SIG-M5 treated with dmso at 0.1 percent for 504 hours (cell line): ENCODE data around the gene C19orf38.
A peak's percentile ranks its signal among the peaks of the same experiment; 100 is the strongest.
"Not testable (repeated sequence)": the region's sequence is repeated elsewhere in the genome, so short reads cannot be mapped to it uniquely, and the experiment has no call there.

Source experiments
- DNase-seq: peaks from one replicate; lab custom pipeline; 2025; ENCODE audit not compliant: unreplicated experiment; lab: John Stamatoyannopoulos, UW

The C19orf38 gene

DNA sequence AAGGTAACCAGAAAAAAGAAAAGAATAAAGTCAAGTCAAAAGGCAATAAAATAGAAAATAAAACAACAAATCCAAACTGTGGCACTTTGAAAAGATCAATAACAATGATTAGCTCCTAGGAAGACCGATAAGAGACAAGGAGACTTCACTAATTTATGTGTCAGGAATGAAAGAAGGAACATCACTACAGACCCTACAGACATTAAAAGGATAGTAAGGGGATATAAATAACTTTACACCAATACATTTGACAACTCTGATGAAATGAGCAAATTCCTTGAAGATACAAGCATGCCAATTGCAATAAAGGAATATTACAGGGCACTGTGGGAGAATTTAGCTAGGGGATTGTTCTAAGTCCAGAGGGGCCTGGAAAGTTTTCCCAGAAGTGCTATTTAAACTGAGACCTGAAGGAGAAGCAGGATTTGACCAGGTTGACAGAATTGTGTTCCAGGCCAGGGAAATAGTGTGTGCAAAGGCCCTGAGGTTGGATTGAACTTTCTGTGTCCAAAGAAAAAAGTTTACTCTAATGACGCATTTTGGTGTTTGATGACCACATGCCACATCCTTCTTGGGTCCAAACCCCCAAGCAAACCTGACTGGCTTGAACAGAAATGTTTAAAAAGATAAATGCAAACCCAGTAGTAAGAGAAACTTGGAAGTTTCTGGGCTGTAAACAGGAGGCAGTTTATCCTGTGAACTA, 1.6 kb upstream of the C19orf38 start:
- DNase-seq, result no peak

DNA sequence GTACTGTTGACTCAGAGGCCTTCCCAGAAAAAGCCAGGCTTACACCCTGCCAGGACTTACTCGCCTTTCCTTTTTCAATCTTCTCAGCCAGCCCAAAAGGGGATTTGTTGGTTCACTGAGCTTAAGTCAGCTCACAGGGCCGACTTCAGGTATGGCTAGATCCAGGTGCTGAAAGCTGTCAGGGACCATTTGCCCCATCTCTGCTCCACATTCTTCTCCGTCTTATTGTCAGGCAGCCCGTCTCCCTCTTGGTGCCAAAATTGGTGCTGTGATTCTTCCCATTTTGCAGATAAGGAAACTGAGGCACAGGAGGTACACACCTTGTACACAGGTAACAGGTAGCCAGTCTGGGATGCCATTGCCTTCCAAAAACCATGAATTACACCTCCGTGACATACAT, 2.4 kb downstream of the C19orf38 start:
- no peak for DNase-seq

DNA sequence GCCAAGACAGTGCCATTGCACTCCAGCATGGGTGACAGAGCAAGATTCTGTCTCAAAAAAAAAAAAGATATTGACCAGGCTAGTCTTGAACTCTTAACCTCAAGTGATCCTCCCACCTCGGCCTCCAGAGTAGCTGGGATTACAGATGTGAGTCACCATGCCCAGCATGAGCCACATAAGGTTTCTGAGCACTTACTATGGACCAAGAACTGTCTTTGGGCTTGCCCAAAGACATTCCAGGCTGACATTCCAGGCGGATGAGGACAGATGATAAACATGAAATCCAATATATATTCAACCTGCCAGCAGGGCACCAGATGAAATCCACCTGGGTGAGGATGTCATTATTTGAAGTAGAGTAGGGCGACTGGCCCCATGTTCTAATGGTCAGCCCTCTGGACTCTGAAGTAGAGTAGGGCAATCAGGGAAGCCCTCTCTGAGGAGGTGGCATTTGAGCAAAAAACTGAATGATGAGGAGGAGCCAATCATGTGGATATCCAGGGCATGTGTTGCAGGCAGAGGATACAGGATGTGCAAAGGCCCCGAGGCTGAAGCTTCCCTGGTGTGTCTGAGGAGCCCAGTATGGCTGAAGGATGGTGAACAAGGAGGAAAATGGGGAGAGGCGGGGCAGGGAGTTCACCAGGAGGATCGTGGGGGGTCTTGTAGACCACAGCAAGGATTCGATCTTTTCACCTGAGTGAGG, 4.0 kb downstream of the C19orf38 start:
- DNase-seq, result no peak

DNA sequence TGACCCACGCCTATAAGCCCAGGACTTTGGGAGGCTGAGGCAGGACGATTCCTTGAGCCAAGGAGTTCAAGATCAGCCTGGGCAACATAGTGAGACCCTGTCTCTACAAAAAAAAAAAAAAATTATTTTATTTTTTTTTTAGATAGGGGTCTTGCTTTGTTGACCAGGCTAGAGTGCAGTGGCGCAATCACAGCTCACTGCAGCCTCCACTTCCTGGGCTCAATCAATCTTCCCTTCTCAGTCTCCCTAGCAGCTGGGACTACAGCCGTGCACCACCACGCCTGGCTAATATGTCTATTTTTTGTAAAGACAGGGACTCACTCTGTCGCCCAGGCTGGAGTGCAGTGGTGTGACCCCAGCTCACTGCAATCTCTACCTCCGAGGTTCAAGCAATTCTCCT, 4.7 kb downstream of the C19orf38 start:
- DNase-seq, result no peak

DNA sequence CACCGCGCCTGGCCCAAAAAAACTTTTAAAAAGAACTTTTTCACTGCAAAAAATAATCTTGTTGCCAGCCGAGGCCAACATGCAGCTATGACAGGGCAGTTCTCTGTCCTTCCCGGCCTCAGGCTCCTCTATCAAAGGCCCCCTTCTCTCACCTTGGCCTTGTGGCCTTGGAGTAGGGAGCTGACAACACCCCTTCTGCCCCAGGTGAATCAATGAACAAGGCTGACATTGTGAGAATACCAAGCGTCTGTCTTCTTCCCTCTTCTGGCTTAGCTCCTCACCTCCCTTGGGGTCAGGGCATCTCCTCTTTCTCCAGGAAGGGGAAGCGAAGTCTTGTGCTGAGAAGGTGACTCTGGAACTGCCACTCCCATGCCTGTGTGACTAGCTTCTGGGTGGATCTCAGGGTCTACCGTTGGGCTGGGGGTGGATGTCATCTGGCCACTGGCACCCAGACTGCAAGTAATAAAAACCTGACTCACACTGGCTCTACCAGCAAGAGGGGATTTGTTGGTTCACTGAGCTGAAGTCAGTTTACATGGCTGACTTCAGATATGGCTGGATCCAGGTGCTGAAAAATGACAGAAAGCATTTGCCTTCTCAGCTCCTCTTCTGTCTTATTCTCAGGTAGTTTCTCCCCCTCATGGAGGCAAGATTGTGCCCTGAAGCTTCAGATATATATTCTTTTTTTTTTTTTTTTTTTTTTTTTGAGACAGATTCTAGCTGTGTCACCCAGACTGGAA, 6.3 kb downstream of the C19orf38 start:
- no peak for DNase-seq

DNA sequence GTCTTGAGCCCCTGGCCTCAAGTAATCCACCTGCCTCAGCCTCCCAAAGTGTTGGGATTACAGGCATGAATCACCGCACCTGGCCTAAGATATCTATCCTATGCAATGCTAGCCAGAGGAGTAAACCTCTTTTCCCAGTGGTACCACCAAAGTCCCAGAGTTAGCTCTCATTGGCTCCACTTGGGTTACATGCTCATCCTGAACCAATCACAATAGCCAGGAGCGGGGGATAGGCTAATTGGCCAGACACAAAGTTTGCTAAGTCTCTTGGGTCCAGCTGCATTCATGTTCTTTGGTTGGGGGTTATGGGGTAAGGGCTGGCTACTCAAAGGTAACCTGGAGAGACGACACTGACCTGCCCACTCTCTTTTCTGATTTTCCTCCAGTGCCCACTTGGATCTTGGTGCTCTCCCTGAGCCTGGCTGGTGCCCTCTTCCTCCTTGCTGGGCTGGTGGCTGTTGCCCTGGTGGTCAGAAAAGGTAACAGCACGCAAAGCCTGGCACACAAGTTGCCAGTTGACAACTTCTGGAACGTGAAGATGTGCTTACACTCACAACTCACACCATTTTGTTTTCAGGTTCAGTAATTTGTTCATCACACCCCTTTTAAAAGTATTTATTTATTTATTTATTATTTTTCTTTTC, 7.8 kb downstream of the C19orf38 start:
- peak; percentile 31 for DNase-seq

DNA sequence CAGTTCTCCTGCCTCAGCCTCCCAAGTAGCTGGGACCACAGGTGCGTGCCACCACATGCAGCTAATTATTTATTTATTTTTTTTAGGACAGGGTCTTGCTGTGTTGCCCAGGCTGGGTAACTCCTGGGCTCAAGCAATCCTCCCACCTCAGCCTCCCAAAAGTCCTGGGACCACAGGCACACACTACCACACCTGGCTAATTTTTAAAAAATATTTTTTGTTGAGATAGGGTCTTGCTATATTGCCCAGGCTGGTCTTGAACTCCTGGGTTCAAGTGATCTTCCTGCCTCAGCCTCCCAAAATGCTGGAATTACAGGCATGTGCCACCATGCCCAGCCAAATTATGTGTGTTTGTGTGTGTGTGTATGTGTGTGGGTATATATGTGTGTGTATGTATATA, 8.7 kb downstream of the C19orf38 start:
- DNase-seq, result not testable (repeated sequence)

DNA sequence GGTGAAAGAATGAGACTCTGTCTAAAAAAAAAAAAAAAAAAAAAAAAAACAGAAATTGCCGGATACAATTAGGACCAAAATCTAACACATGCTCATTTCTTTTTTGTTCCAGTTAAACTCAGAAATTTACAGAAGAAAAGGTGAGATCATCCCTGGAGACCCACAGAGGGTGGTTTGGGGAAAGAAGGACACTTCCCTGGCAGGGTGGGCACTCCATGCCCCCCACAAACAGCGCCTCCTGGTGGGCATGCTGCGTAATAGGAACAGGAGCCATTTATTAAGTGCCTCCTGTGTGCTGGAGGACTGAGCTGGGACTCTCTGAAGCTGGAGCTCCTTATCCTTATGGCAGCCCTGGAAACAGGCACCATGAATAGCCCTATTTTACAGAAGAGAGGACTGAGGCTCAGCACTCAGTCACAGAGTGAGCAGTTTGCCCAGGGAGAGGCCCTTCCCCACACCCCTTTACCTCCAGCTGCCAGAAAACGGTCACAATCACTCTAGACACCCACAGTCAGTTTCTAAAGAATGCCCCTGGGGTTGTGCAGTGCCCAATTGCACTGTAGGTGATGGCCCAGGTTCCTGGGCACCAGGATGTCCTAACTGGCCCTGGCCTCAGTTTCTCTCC, 10.1 kb downstream of the C19orf38 start:
- DNase-seq, result no peak

DNA sequence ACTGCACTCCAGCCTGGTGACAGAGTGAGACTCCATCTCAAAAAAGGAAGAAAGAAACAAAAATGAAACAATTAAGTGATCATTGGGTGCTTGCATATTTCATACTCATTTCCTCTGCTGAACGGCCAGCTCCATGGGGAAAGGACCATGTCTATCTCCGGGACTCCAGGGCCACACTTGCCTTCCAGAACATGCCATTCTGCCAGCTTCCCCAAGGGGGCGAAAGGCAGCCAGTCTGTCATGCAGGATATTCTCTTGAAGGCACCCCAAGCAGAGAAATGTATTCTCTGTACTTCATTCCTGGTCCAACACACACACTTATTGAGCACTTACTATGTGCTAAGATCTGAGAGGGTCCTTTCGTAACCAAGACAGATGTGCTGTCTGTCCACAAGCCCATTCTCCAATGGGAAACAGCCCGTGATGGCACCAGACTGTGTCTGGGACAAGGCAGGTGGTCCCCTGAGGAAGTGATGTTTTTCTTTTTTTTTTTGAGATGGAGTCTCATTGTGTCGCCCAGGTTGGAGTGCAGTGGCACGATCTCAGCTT, 13.0 kb downstream of the C19orf38 start:
- peak; percentile 50 for DNase-seq

DNA sequence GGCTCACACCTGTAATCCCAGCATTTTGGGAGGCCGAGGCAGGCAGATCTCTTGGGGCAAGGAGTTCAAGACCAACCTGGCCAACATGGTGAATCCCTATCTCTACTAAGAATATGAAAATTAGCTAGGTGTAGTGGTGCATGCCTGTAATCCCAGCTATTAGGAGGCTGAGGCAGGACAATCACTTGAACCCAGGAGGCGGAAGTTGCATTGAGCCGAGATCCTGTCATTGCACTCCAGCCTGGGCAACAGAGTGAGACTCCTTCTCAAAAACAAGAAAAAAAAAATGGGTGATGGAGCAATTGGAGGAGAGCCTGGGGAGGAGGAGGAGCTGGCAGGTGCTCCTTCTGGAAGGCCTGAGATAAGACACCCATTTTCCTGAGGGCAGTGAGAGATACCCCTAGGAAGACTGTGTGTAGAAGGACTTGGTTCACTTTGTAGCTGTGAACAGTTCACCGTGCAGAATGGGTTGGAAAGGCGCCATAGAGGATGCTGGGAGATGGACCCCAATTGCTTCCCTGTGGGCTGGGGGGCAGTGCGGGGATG, 14.4 kb downstream of the C19orf38 start:
- no peak for DNase-seq

DNA sequence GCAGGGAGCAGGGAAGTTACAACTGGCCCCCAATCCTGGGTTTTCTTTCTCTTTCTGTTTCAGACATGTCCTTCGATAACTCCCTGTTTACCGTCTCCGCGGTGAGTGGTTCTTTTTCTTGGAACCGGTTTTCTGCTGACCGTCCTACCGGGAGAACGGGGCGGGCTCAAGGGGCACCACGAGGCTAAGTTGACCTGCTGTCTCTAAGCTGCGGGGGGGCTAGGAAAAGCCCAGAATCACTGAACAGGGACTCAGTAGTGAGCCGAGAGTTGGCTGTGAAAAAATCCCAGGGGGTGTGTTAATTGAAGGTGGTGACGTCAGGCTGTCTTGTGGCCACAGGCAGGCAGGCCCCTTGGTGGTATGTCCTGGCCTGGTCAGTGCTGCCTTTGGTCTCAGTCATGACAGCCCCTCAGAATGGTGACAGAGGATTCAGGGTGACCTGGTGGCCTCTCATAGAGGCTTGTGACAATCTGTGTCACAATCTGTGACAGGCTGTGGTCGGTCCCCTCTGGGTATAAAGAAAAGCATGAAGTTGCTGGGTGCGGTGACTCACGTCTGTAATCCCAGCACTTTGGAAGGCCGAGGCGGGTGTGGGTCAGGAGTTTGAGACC, 15.0 kb downstream of the C19orf38 start:
- peak; percentile 19 for DNase-seq

DNA sequence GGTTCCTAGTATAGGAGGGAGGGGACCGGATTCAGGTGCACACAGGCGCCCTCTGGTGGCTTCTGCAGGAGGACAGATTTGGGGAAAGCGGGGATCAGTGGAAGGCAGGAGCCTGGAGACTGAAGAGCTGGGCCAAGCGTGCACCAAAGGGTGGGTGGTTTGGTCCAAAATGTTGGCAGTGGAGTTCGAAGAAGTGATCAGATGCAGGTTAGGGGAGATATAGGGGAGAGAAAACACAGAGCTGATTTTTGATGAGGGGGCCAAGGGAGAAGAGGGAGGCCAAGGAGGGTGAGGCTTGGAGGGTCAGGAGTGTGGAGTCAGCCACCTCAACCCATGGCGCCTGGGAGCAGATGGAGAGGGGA, 16.3 kb downstream of the C19orf38 start:
- peak; percentile 81 for DNase-seq

DNA sequence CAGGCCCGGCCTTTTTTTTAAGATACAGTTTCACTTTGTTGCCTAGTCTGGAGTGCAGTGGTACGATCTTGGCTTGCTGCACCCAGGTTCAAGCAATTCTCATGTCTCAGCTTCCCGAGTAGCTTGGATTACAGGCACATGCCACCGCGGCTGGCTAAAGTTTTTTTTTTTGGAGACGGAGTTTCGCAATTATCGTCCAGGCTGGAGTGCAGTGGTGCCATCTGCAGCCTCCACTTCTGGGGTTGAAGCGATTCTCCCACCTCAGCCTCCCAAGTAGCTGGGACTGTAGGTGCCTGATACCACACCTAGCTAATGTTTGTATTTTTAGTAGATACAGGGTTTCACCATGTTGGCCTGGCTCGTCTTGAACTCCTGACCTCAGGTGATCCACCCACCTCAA, 18.3 kb downstream of the C19orf38 start:
- no peak for DNase-seq

DNA sequence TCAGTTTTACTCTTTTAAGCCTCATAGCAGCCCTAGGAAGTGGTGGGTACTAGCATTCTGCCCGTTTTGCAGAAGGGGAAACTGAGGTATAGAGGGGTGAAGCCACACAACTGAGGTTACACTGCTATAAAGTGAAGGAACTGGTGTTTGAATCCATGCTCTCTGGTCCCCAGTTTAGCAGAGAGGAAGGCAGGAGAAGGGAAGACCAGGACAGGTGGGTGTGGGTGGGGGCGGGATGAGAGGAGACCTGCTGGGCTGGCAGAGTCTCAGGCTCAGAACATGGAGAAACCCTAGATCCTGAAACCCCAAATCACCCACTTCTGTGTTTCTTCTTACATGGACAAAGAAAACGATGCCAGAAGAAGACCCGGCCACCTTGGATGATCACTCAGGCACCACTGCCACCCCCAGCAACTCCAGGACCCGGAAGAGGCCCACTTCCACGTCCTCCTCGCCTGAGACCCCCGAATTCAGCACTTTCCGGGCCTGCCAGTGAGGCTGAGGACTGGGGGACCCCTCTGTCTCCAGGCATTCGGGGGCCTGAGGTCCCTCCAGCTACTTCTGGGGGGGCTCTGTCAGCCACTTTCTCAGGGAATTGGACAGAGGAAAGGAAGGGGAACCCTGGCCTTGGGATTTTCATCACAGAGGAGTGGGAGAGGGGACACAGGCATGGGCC, 20.8 kb downstream of the C19orf38 start:
- DNase-seq, result no peak

DNA sequence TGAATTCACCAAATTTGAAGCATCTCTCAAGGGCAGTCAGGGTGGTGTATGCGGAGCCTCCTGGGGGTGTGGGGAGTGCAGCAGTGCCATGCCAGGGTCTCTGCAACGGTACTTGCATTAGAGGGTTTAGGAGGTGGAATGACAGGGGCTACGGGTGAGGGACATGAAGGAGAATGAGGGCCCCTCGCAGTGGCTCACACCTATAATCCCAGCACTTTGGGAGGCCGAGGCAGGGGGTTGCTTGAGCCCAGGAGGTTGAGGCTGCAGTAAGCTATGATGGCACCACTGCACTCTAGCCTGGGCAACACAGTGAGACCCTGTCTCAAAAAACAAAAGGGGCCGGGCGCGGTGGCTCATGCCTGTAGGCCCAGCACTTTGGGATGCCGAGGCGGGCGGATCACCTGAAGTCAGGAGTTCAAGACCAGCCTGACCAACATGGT, 21.7 kb downstream of the C19orf38 start:
- not testable (repeated sequence) for DNase-seq

DNA sequence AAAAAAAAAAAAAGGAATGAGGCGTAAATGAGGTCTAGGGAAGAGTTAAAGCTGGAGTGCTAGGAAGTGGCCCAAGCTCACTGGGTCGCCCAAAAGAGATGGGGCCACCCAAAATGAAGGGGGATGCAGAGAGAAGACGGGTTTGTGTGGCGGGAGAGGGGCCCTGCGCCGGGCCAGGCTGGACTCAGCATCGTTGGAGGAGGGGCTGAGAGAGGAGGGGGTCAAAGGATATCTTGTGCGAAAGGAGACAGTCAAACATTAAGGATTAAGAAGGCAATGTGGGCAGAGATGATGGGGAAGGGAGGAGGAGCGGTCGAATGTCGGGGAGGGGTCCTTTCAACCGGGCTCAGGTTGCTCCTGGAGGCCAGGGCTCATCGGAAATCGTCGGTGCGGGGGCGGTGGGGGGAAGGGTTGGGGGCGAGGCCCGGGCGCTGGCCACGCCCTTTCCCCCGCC, 22.3 kb downstream of the C19orf38 start:
- no peak for DNase-seq

DNA sequence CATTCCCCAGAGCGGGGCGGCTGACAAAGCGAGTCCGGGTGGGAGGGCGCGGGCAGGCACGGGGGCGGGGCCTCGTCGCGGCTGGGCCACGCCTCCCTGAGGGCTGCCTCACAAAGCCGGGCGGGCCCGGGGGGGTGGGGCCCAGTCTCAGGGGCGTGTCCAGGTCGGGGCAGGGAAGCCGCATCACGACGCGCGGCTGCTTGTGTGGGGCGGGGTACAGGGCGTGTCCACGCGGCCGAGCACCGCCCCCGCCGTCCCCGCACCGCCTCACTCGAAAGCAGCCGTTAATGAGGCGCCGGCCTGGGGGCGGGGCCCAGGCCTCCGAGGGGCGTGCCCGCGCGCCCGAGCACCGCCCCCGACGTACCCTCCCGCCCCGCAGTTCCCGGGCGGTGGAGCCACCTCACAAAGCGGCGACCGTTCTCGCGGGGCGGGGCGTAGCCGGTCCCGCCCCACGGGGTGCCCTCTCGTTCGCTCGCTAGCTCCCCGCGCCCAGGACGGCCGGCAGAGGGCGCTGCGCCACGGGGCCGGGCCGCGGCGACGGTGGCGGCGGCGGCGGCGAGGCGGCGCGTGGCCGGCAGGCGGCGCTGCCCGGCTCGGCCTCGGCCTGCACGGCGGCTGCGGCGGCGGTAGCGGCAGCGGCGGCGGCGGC, 22.9 kb downstream of the C19orf38 start, which contains the start of gene CARM1:
CARM1 (plus strand) TSS at position 599 of the 649 bp plus-strand sequence. CDS start 150 bp downstream, outside the sequence.
- peak; percentile 88 for DNase-seq

DNA sequence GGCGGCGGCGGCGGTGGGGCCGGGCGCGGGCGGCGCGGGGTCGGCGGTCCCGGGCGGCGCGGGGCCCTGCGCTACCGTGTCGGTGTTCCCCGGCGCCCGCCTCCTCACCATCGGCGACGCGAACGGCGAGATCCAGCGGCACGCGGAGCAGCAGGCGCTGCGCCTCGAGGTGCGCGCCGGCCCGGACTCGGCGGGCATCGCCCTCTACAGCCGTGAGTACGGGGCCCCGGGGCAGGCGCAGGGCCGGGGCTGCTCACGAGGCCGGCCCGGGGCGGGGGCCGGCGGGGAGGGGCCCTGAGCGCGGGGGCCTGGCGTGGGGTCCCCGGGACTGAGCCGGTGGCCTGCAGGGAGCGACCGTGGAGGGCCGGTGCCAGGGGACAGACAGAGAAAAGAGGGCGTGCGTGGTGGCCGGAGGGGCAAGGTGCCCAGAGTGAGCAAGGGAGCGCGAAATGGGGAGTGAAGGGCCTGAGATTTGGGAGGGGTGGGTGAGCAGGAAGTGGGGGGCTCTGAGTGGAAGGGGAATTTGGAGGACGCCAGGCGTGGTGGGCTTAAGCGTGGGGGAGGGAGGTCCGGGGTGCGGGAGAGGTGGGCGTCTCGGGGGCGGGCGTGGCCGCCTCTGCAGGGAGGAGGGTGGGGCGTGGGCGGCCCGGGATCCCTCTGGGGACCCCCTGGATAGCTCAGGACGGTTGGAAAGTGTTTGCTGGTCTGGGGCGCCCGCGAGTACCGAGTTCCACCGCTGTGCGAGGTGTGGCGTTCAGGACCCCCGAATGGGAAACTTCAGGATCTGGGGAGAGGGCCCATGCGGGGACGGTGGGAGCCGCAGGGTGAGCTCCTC, 23.7 kb downstream of the C19orf38 start:
- DNase-seq, result no peak
